ENCODE results near the gene SLC6A18. TPM values are rescaled to one million over a fixed set of nuclear protein-coding genes. Genes with fewer than 3 reads are reported as not detected.
A peak's percentile ranks its signal among the peaks of the same experiment; 100 is the strongest.
"Not testable (repeated sequence)": the region's sequence is repeated elsewhere in the genome, so short reads cannot be mapped to it uniquely, and the experiment has no call there.

The SLC6A18 gene
- total and polyA plus RNA-seq, 2 donors from 2014 or later: 1.5 TPM; not detected in 1

- Histone ChIP-seq H3K36me3 (ENCODE audit: control insufficient read depth in 2 of 3, insufficient read depth in 3 of 3, low read length in 3 of 3) (no peaks in the 10 kb centered on the region), H3K9ac (ENCODE audit: low read length in 3 of 3) (no peak overlapping the region), H3K4me1 (ENCODE audit: control insufficient read depth in 2 of 3, insufficient read depth in 2 of 3, low read depth in 1 of 3, low read length in 3 of 3) (no peaks in the 10 kb centered on the region), H3K4me3 (ENCODE audit: low read length in 3 of 3) (no peak overlapping the region), H3K9me3 (ENCODE audit: control insufficient read depth in 2 of 3, insufficient read depth in 1 of 3, low read length in 3 of 3) (no peaks in the 10 kb centered on the region), H3K27ac (ENCODE audit: low read depth in 2 of 2, low read length in 2 of 2) (no peak overlapping the region), H3K27me3 (ENCODE audit: control insufficient read depth, insufficient read depth, low read length) (no peaks in the 10 kb centered on the region)
- TF ChIP-seq CTCF (IDR thresholded peaks at IDR 0.05; ENCODE audit: borderline replicate concordance, extremely low read depth, insufficient read depth): no peak
- DNase-seq (peak in 2 of 5 donors; percentile 5 to 42), FAIRE-seq (no peak)
- intact Hi-C loops (cut with DNase I): no loop called here
Measured at GRCh38 chr5:1285141-1285540, 60.0 kb downstream of the SLC6A18 start.

- no peak for TF ChIP-seq CTCF (IDR thresholded peaks at IDR 0.05; ENCODE audit: borderline replicate concordance, extremely low read depth, insufficient read depth)
- intact Hi-C loops (cut with DNase I): no loop called here
- Histone ChIP-seq H3K9me3 (ENCODE audit: control insufficient read depth in 2 of 3, insufficient read depth in 1 of 3, low read length in 3 of 3) (no peaks in the 10 kb centered on the region), H3K4me1 (ENCODE audit: control insufficient read depth in 2 of 3, insufficient read depth in 2 of 3, low read depth in 1 of 3, low read length in 3 of 3) (no peaks in the 10 kb centered on the region), H3K27ac (ENCODE audit: low read depth in 2 of 2, low read length in 2 of 2) (no peak overlapping the region), H3K36me3 (ENCODE audit: control insufficient read depth in 2 of 3, insufficient read depth in 3 of 3, low read length in 3 of 3) (no peaks in the 10 kb centered on the region), H3K27me3 (ENCODE audit: control insufficient read depth, insufficient read depth, low read length) (no peaks in the 10 kb centered on the region), H3K9ac (ENCODE audit: low read length in 3 of 3) (no peak overlapping the region), H3K4me3 (ENCODE audit: low read length in 3 of 3) (no peak overlapping the region)
- DNase-seq (peak in 2 of 5 donors; percentile 23 to 55), FAIRE-seq (no peak)
Measured at GRCh38 chr5:1285883-1286291, 60.7 kb downstream of the SLC6A18 start.

GRCh38 chr5:1288439-1289335, 63.5 kb downstream of the SLC6A18 start:
- FAIRE-seq: no peak
- intact Hi-C loops (cut with DNase I): no loop called here

DNA sequence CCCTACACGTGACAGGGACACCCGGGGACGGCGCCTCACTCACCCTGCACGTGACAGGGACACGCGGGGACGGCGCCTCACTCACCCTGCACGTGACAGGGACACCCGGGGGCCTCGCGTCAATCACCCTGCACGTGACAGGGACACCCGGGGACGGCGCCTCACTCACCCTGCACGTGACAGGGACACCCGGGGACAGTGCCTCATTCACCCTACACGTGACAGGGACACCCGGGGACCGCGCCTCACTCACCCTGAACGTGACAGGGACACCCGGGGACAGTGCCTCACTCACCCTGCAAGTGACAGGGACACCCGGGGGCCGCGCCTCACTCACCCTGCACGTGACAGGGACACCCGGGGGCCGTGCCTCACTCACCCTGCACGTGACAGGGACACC, 64.4 kb downstream of the SLC6A18 start:
- DNase-seq: peak in 1 of 5 donors; percentile 1

More at GRCh38 chr5:1288439-1289335, 63.5 kb downstream of the SLC6A18 start:
- H3K36me3 ChIP-seq (ENCODE audit: control insufficient read depth in 2 of 3, insufficient read depth in 3 of 3, low read length in 3 of 3): no peaks in the 10 kb centered on the region
- H3K9ac ChIP-seq (ENCODE audit: low read length in 3 of 3): no peak overlapping the region
- no peak overlapping the region for H3K27ac ChIP-seq (ENCODE audit: low read depth in 2 of 2, low read length in 2 of 2)
- H3K27me3 ChIP-seq (ENCODE audit: control insufficient read depth, insufficient read depth, low read length): no peaks in the 10 kb centered on the region
- H3K4me3 ChIP-seq (ENCODE audit: low read length in 3 of 3): no peak overlapping the region
- no peaks in the 10 kb centered on the region for H3K4me1 ChIP-seq (ENCODE audit: control insufficient read depth in 2 of 3, insufficient read depth in 2 of 3, low read depth in 1 of 3, low read length in 3 of 3)
- no peak for TF ChIP-seq CTCF (IDR thresholded peaks at IDR 0.05; ENCODE audit: borderline replicate concordance, extremely low read depth, insufficient read depth)
- DNase-seq: peak in 2 of 5 donors; percentile 7 to 67
- no peaks in the 10 kb centered on the region for H3K9me3 ChIP-seq (ENCODE audit: control insufficient read depth in 2 of 3, insufficient read depth in 1 of 3, low read length in 3 of 3)

GRCh38 chr5:1290956-1291355, 65.8 kb downstream of the SLC6A18 start:
- H3K9ac ChIP-seq (ENCODE audit: low read length in 3 of 3); H3K36me3 ChIP-seq (ENCODE audit: control insufficient read depth in 2 of 3, insufficient read depth in 3 of 3, low read length in 3 of 3); H3K4me1 ChIP-seq (ENCODE audit: control insufficient read depth in 2 of 3, insufficient read depth in 2 of 3, low read depth in 1 of 3, low read length in 3 of 3); H3K9me3 ChIP-seq (ENCODE audit: control insufficient read depth in 2 of 3, insufficient read depth in 1 of 3, low read length in 3 of 3); H3K27me3 ChIP-seq (ENCODE audit: control insufficient read depth, insufficient read depth, low read length); H3K4me3 ChIP-seq (ENCODE audit: low read length in 3 of 3); H3K27ac ChIP-seq (ENCODE audit: low read depth in 2 of 2, low read length in 2 of 2); FAIRE-seq; intact Hi-C loops (cut with DNase I): not testable (repeated sequence)
- peak in 1 of 5 donors; percentile 22 for DNase-seq

More for the DNA sequence above, 64.4 kb downstream of the SLC6A18 start:
- H3K9me3 ChIP-seq (ENCODE audit: control insufficient read depth in 2 of 3, insufficient read depth in 1 of 3, low read length in 3 of 3); H3K4me3 ChIP-seq (ENCODE audit: low read length in 3 of 3); H3K27me3 ChIP-seq (ENCODE audit: control insufficient read depth, insufficient read depth, low read length); H3K27ac ChIP-seq (ENCODE audit: low read depth in 2 of 2, low read length in 2 of 2); H3K36me3 ChIP-seq (ENCODE audit: control insufficient read depth in 2 of 3, insufficient read depth in 3 of 3, low read length in 3 of 3); FAIRE-seq; H3K4me1 ChIP-seq (ENCODE audit: control insufficient read depth in 2 of 3, insufficient read depth in 2 of 3, low read depth in 1 of 3, low read length in 3 of 3); H3K9ac ChIP-seq (ENCODE audit: low read length in 3 of 3); intact Hi-C loops (cut with DNase I): not testable (repeated sequence)

Data from kidney (tissue), 14 donors.